Smooth muscle cell of bladder (primary cell): ENCODE results near the gene CEP85. TPM values are rescaled to one million over a fixed set of nuclear protein-coding genes. Genes with fewer than 3 reads are reported as not detected.

Experiments
- total RNA-seq: library from RNA; depleted of rRNA; stranded (reverse); fragments of >200 nt; gene quantifications from 2 replicates; pipeline ENCODE4 v1.2.3, GENCODE V29; 2014

The CEP85 gene
- total RNA-seq = 3.3 and 3.7 TPM in 2 replicates

DNA sequence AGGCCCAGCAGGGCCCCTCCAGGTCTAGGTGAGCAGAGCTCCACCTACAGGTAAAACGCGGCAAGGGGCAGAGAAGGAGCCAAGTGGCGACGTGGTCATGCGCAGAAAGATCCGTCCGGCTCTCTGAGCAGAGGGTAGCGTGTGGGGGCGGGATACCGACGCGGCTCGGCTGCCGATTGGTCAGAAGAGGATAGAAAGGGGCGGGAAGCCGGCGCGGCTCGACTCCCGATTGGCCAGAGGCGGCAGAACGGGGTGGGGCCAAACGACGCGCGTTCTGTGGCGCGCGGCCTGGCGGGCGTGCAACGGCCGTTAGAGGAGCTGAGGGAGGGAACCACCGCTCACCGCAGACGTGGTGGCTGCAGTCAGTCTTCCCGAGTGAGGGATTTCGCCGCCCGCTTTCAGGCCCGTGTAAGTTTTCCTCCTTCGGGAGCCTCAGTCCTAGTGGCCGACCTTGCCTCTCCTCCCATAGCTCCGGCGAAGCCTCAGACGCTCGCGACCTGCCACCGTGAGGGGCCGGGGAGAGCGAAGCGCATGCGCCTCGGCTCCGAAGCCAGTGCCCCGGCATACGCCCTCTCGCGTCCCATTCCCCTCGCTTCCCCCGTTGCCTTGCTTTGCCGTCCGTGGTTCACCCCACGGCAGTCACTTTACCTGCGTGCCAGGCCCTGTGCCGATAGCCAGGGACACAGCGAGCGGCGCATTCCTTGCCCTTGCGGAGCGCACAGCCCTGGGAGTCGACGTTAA, at the start of gene CEP85:
Gene CEP85, plus strand, starts transcription at position 298 of the 741 bp plus-strand sequence. CDS start 5,584 bp downstream, outside the sequence.

DNA sequence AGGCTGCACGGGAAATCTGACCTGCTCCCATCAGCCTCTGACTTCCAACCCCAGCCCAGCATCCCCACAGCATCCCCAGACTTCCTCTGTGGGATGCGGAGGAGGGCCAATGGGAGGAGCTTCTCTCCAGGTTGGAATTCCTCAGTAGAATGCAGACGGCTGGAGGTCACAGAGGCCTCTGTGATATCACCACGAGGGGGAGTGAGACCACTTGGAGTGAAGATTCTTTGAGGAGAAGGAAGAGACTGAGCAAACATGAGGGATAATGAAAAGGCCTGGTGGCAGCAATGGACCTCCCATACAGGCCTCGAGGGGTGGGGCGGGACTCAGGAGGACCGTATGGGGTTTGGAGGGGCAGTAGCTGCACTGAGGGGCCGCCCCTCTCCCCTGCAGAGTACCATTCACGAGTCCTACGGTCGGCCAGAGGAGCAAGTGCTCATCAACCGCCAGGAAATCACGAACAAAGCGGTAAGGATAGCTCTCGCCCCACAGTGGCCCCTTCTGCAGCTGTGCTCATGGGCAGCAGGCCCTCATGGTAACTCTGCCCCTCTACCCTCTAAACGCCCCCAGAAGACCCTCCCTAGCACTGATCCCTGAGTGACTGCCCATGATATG, 43.5 kb upstream of the CEP85 start, which contains the start of gene CATSPER4:
Gene CATSPER4, plus strand, starts transcription at position 230 of the 615 bp plus-strand sequence. Its CDS starts 26 bp downstream, at position 256.

GRCh38 chr1:26279456-26280332, 45.7 kb downstream of the CEP85 start, which contains the start of gene SH3BGRL3:
TSS of gene SH3BGRL3 (plus strand) at chr1:26280086. CDS start at chr1:26280156, 70 bp downstream.

GRCh38 chr1:26306290-26307229, 72.6 kb downstream of the CEP85 start, which contains the start of gene UBXN11:
TSS of gene UBXN11 (minus strand) at chr1:26306636. CDS start at chr1:26302883, 3,753 bp downstream.

DNA sequence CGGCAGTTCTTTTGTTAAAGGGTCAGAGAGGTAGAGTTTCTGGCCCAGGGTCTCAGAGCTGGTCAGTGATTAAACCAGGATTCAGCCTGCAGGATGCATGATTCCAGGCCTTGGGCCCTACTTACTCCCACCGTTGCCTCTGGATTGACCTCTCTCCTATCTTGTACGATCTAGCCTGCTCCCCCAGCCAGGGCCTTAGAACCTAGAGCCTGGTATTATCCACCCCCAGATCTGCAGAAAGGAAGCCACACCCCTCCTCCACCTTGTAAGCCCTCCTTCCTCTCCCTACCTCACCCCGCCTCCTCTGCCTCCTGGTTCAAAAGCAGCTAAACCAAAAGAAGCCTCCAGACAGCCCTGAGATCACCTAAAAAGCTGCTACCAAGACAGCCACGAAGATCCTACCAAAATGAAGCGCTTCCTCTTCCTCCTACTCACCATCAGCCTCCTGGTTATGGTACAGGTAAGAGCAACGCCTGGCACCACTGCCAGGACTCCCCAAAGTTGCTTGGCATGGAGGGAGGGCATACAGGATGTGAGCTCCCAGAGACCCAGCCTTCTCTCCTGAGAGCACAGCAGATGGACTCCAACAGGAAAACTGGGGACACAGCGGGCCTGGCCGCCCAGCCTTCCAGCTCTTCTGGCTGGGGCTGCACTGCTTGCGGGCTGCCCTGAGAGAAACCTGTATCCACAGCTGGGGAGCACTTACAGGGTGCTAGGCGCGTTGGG, 83.8 kb downstream of the CEP85 start, which contains the start of gene CD52:
Gene CD52, plus strand, starts transcription at position 347 of the 726 bp plus-strand sequence. Its CDS starts 60 bp downstream, at position 407.

Other genes starting within 250 kb of the CEP85 start
- gene PAFAH2, start 236.1 kb upstream of the CEP85 start, total RNA-seq = 5.5 and 5.8 TPM in 2 replicates
- gene EXTL1, start 212.4 kb upstream of the CEP85 start, total RNA-seq = 0.09 and 0.14 TPM in 2 replicates
- gene SLC30A2, start 188.1 kb upstream of the CEP85 start, total RNA-seq = not detected in 2 replicates
- 0.74 TPM in 1 of 2 replicates, not detected in the other for gene TRIM63, start 166.6 kb upstream of the CEP85 start, total RNA-seq
- gene PDIK1L, start 122.4 kb upstream of the CEP85 start, total RNA-seq = 3.1 and 4.3 TPM in 2 replicates
- gene FAM110D, start 75.1 kb upstream of the CEP85 start, total RNA-seq = not detected in 2 replicates
- gene C1orf232, start 65.2 kb upstream of the CEP85 start, total RNA-seq = not detected in 2 replicates
- 27.0 and 32.4 TPM in 2 replicates for gene ZNF593, start 64.3 kb upstream of the CEP85 start, total RNA-seq
- not detected in 2 replicates for gene ZNF593OS, start 62.4 kb upstream of the CEP85 start, total RNA-seq
- 0.14 TPM in 1 of 2 replicates, not detected in the other for gene CNKSR1, start 56.7 kb upstream of the CEP85 start, total RNA-seq
- gene CATSPER4, start 43.6 kb upstream of the CEP85 start, total RNA-seq = not detected in 2 replicates
- gene SH3BGRL3, start 45.9 kb downstream of the CEP85 start, total RNA-seq = 30.7 and 32.1 TPM in 2 replicates
- 2.7 and 3.5 TPM in 2 replicates for gene UBXN11, start 72.4 kb downstream of the CEP85 start, total RNA-seq
- not detected in 2 replicates for gene CD52, start 83.8 kb downstream of the CEP85 start, total RNA-seq
- under 0.01 TPM in 1 of 2 replicates, not detected in the other for gene CRYBG2, start 119.9 kb downstream of the CEP85 start, total RNA-seq
- gene ZNF683, start 138.6 kb downstream of the CEP85 start, total RNA-seq = not detected in 2 replicates
- gene LIN28A, start 176.6 kb downstream of the CEP85 start, total RNA-seq = not detected in 2 replicates
- 46.6 and 51.8 TPM in 2 replicates for gene DHDDS, start 198.1 kb downstream of the CEP85 start, total RNA-seq
- 214 and 282 TPM in 2 replicates for gene HMGN2, start 238.2 kb downstream of the CEP85 start, total RNA-seq